Neuronal stem cell (in vitro differentiated cells): Measurements from ENCODE around the gene PRSS56.

ENCODE experiments used
- DNase-seq: peaks from one replicate; pipeline ENCODE4 v3.0.0-alpha.2; 2013; ENCODE audit warnings: low spot score
- H2AFZ ChIP-seq: one replicate; pipeline ENCODE4 v1.6.1; 2013; ENCODE audit warnings: mild to moderate bottlenecking, low read length, inconsistent platforms
- H2AK5ac ChIP-seq: 2 replicates; pipeline ENCODE4 v1.6.1; 2013; ENCODE audit warnings: low read depth, mild to moderate bottlenecking, inconsistent platforms, low read length, moderate library complexity, mixed read lengths
- H2BK120ac ChIP-seq: 2 replicates; pipeline ENCODE4 v1.6.1; 2013; ENCODE audit warnings: low read depth, mild to moderate bottlenecking, inconsistent platforms, low read length, moderate library complexity, mixed read lengths
- H2BK12ac ChIP-seq: one replicate; pipeline ENCODE4 v1.6.1; 2013; ENCODE audit warnings: low read length, inconsistent platforms
- H2BK15ac ChIP-seq: 2 replicates; pipeline ENCODE4 v1.6.1; 2013; ENCODE audit warnings: mild to moderate bottlenecking, low read length, inconsistent platforms, mixed read lengths
- H2BK5ac ChIP-seq: one replicate; pipeline ENCODE4 v1.6.1; 2013; ENCODE audit warnings: inconsistent platforms, mild to moderate bottlenecking, low read length, moderate library complexity
- H3K14ac ChIP-seq: one replicate; pipeline ENCODE4 v1.6.1; 2013; ENCODE audit warnings: low read length, inconsistent platforms
- H3K18ac ChIP-seq: 2 replicates; pipeline ENCODE4 v1.6.1; 2013; ENCODE audit warnings: low read length, inconsistent platforms
- H3K23ac ChIP-seq: 2 replicates; pipeline ENCODE4 v1.6.1; 2013; ENCODE audit warnings: low read depth, mild to moderate bottlenecking, mixed read lengths, low read length, inconsistent platforms; ENCODE audit not compliant: poor library complexity
- H3K27ac ChIP-seq: replicated peaks from 3 replicates; pipeline ENCODE4 v1.5.1; 2013; ENCODE audit warnings: low read length, inconsistent platforms
- H3K27me3 ChIP-seq, 3 experiments: 2 replicates each; pipeline ENCODE4 v1.6.1; 2013; ENCODE audit warnings: low read length in 3 of 3, mild to moderate bottlenecking in 2 of 3, inconsistent platforms in 1 of 3, low read depth in 1 of 3, mixed read lengths in 1 of 3, moderate library complexity in 1 of 3; ENCODE audit not compliant: control insufficient read depth in 3 of 3, insufficient read depth in 3 of 3
- H3K36me3 ChIP-seq, 2 donors: replicated peaks in 1 of 2; 2 replicates each; pipeline ENCODE4 v1.6.1; 2013; ENCODE audit warnings: low read length in 2 of 2; ENCODE audit not compliant: control insufficient read depth in 2 of 2, insufficient read depth in 2 of 2
- H3K4ac ChIP-seq: 2 replicates; pipeline ENCODE4 v1.6.1; 2013; ENCODE audit warnings: inconsistent platforms, mild to moderate bottlenecking, low read length, moderate library complexity
- H3K4me1 ChIP-seq, 2 donors: 1 replicate in 1 of 2; 2 replicates in 1 of 2; pipeline ENCODE4 v1.6.1; 2013; ENCODE audit warnings: low read length in 2 of 2, low read depth in 1 of 2; ENCODE audit not compliant: control insufficient read depth in 2 of 2, insufficient read depth in 1 of 2
- H3K4me2 ChIP-seq: one replicate; pipeline ENCODE4 v1.6.1; 2013; ENCODE audit warnings: mild to moderate bottlenecking, low read length, inconsistent platforms; ENCODE audit not compliant: insufficient read depth, poor library complexity, severe bottlenecking
- H3K4me3 ChIP-seq, 2 donors: 2 replicates each; pipeline ENCODE4 v1.5.1; 2013; ENCODE audit warnings: low read length in 2 of 2, mild to moderate bottlenecking in 2 of 2, inconsistent platforms in 1 of 2, moderate library complexity in 1 of 2
- H3K79me1 ChIP-seq: one replicate; pipeline ENCODE4 v1.6.1; 2013; ENCODE audit warnings: low read depth, mild to moderate bottlenecking, inconsistent platforms, low read length, moderate library complexity
- H3K9ac ChIP-seq: one replicate; pipeline ENCODE4 v1.6.1; 2013; ENCODE audit warnings: mild to moderate bottlenecking, low read depth, low read length, inconsistent platforms; ENCODE audit not compliant: poor library complexity
- H3K9me3 ChIP-seq, 2 donors: replicated peaks in 1 of 2; 2 replicates each; pipeline versions ENCODE3 to v1.6.1; 2013; ENCODE audit warnings: low read length in 2 of 2, mild to moderate bottlenecking in 2 of 2, inconsistent platforms in 1 of 2, low read depth in 1 of 2, mixed read lengths in 1 of 2, moderate library complexity in 1 of 2; ENCODE audit not compliant: control insufficient read depth in 2 of 2, insufficient read depth in 1 of 2
- H4K8ac ChIP-seq: one replicate; pipeline ENCODE4 v1.6.1; 2013; ENCODE audit warnings: low read depth, mild to moderate bottlenecking, inconsistent platforms, low read length, moderate library complexity
- H4K91ac ChIP-seq: one replicate; pipeline ENCODE4 v1.6.1; 2013; ENCODE audit warnings: low read length, low read depth, mild to moderate bottlenecking, inconsistent platforms; ENCODE audit not compliant: poor library complexity
- WGBS, 2 donors: extraction: QIAGEN DNeasy Blood & Tissue Kit; methylation state at CpG; one replicate each; pipeline ENCODE4 v1.1.7; 2013; ENCODE audit warnings: missing lambda C conversion rate in 2 of 2, mixed read lengths in 1 of 2; ENCODE audit not compliant: insufficient read length in 2 of 2, insufficient replicate concordance in 1 of 2; ENCODE audit errors: extremely low coverage in 2 of 2; 5-methylcytosine and 5-hydroxymethylcytosine counted together

Gene PRSS56

DNA sequence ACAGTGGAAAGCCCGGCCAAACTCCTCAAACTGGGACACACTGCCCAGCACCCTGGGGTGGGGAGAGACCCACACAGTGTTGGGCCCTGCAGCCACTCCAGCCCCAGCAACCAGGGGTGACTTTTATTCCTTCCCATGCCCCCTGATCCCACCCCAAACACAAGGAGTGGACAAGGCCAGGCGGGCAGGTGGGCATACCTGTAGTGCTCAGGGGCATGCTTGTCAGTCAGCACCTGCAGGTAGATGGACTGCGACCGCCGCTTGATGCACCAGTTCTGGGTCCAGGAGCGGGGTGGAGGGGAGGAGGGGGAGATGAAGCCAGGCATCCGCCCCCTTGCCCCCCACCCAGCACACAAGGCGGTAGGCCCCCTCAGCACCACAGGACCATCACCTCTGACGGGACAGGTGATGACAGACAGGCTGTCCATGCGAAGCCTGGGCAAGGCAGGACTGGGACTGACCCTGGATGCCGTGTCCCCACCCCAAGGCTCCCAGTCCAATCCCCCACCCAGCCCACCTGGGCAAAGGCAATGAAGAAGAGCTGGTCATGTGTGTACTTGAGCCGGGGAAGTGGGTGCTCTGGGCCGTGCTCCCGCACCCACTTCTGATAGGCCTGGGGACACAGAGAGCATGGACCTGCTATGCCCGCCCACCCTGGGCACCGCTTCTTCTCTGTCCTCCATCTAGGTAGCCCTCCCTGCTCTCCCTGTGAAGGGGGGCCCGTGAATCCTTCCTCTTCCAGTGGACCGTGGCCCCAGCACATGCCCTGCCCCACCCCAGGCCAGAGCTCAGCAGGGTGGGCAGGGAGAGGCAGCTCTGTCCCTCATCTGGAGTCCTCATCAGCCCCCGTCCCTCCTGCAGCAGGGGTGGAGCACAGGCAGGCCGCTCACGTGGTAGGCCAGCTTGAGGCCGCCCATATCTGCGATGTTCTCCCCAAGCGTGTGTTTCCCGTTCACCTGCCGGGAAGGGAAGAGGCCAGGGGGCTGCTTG lies 39.7 kb upstream of the PRSS56 start:
- H3K27ac ChIP-seq, result no peak overlapping the region
- H4K8ac ChIP-seq, result peak overlapping the region; percentile 17
- H2BK15ac ChIP-seq, result no peak overlapping the region
- H4K91ac ChIP-seq, result no peak overlapping the region
- no peak overlapping the region for H3K4me2 ChIP-seq
- peaks cover 6% of the 10 kb centered on the region for H3K79me1 ChIP-seq
- no peaks in the 10 kb centered on the region for H3K4me1 ChIP-seq
- no peak overlapping the region for H3K4ac ChIP-seq
- no peak overlapping the region for H3K4me3 ChIP-seq
- no CpG with 5 or more reads among the region's 26 CpGs for WGBS, 2 donors
- H3K18ac ChIP-seq, result peak overlapping the region; percentile 76
- peak overlapping the region; percentile 39 for H2BK5ac ChIP-seq
- peaks cover 0 to 2% of the 10 kb centered on the region in 2 donors for H3K36me3 ChIP-seq
- no peak overlapping the region for H2BK120ac ChIP-seq
- peak overlapping the region; percentile 85 for H3K23ac ChIP-seq
- H2AK5ac ChIP-seq, result peak overlapping the region; percentile 83
- H3K14ac ChIP-seq, result peak overlapping the region; percentile 56
- peaks cover 9 to 67% (median 18%) of the 10 kb centered on the region in 3 experiments for H3K27me3 ChIP-seq
- peak overlapping the region; percentile 77 for H3K9ac ChIP-seq
- no peak overlapping the region for H2BK12ac ChIP-seq
- DNase-seq, result no peak
- H2AFZ ChIP-seq, result peak overlapping the region; percentile 40
- peaks cover 0 to 7% of the 10 kb centered on the region in 2 donors for H3K9me3 ChIP-seq

DNA sequence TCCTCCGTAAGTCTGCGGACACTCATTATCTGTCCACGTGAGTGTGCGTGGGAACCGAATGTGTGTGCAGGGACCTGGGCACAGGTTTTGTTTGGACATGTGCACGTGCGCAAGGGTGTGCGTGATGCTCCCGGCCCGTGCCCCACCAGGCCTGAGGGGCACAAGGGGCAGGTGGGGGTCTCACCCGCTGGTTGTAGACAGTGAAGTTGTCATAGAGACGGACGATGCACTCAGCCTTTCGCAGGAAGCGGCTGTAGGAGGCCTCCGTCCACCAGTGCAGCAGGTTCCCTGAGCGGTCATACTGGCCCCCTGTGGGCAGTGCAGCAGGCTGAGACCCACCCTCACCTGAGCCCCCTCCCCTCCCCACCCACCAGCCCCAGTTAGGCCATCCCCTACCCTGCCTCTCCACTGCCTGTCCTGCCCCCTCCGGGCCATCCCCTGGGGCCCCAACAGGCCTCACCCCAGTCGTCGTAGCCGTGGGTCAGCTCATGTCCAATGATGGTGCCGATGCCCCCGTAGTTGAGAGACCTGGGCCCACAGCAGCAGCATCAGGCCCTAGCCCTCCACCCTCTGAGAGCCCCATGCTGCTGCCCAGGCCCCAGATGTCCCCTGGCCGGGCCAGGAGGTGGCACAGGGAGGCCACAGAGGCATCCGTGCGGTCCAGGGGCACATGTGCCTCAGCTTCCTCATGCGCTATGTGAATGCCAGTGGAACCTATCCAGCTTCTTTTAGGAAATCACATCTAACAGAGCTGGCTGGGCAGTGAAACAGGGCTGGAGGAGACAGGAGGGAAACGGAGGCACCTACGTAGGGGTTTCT lies 38.7 kb upstream of the PRSS56 start:
- Histone ChIP-seq H2BK5ac (no peak overlapping the region), H3K27me3 (peaks cover 19 to 78% (median 28%) of the 10 kb centered on the region in 3 experiments), H2AK5ac (peak overlapping the region; percentile 83), H4K8ac (no peak overlapping the region), H2BK120ac (no peak overlapping the region), H2BK15ac (no peak overlapping the region), H3K23ac (peak overlapping the region; percentile 43), H2BK12ac (no peak overlapping the region), H3K9me3 (peaks cover 0 to 7% of the 10 kb centered on the region in 2 donors), H2AFZ (no peak overlapping the region), H3K9ac (peak overlapping the region; percentile 77), H3K79me1 (peaks cover 6% of the 10 kb centered on the region), H3K14ac (peak overlapping the region; percentile 47), H3K36me3 (peaks cover 0 to 2% of the 10 kb centered on the region in 2 donors), H3K4me3 (no peak overlapping the region), H4K91ac (no peak overlapping the region), H3K18ac (peak overlapping the region; percentile 76), H3K4ac (no peak overlapping the region), H3K4me2 (no peak overlapping the region), H3K27ac (no peak overlapping the region), H3K4me1 (peaks cover 0 to 3% of the 10 kb centered on the region in 2 donors)
- WGBS, 2 donors, result no CpG with 5 or more reads among the region's 29 CpGs
- no peak for DNase-seq

DNA sequence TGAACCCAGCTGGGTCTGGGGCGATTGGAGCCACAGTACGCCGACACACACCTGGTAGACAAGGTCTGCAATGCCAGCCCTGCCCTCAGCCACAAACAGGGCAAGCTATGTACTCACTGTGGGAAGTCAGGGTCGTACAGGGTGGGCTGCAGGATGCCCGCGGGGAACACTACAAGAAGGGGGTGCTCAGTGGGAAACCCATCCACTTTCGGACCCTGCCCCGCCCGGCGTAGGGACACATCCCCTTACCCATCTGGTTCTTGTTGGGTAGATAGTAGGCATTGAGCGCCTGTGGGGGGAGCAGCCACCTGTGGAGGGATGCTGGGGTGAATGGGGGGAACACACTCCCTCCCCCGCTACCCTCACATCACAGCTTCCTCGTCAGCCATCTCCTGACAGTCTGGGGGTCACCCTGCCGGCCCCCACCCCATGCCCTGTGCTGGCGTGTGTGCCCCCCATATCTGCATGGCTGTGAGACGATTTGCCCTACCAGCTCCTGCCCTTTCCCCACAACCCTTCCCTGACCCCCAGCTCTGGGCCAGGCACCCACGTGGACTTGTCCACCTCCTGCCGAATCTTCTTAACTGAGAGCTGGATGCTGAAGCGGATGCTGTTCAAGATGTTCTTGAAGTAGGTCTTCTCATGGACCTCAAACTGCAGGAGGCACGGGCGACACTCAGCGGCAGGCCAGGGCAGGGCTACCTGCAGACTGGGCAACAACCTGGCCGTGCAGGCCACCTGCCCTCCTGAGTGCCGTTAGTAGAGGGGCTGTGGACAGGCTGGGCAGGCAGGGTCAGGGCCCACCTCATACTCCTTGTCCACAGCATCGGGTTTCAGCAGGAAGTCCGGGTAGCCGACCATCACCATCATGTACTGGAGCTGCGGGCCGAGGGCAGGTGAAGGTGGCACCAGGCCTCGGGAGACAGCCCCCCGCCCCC lies 37.6 kb upstream of the PRSS56 start:
- no peak overlapping the region for H4K8ac ChIP-seq
- peaks cover 9% of the 10 kb centered on the region for H3K79me1 ChIP-seq
- peaks cover 26 to 84% (median 39%) of the 10 kb centered on the region in 3 experiments for H3K27me3 ChIP-seq

More for the DNA sequence above, 37.6 kb upstream of the PRSS56 start:
- peak overlapping the region in 1 of 2 donors; percentile 61 for H3K4me3 ChIP-seq
- peak overlapping the region; percentile 59 for H3K18ac ChIP-seq
- DNase-seq, result no peak
- no peak overlapping the region for H3K27ac ChIP-seq
- H3K9me3 ChIP-seq, result peaks cover 0 to 7% of the 10 kb centered on the region in 2 donors
- peaks cover 0 to 2% of the 10 kb centered on the region in 2 donors for H3K36me3 ChIP-seq
- no peak overlapping the region for H3K4ac ChIP-seq
- WGBS, 2 donors, result no CpG with 5 or more reads among the region's 31 CpGs
- no peak overlapping the region for H2BK15ac ChIP-seq
- no peak overlapping the region for H2BK120ac ChIP-seq
- H3K4me1 ChIP-seq, result peaks cover 0 to 7% of the 10 kb centered on the region in 2 donors
- no peak overlapping the region for H3K4me2 ChIP-seq
- H2BK5ac ChIP-seq, result no peak overlapping the region
- H3K14ac ChIP-seq, result no peak overlapping the region
- peak overlapping the region; percentile 21 for H3K9ac ChIP-seq
- H2BK12ac ChIP-seq, result no peak overlapping the region
- H2AFZ ChIP-seq, result no peak overlapping the region
- peak overlapping the region; percentile 63 for H2AK5ac ChIP-seq
- H4K91ac ChIP-seq, result no peak overlapping the region
- H3K23ac ChIP-seq, result no peak overlapping the region
